GM20431 (cell line): ENCODE measurements around the gene MYPOP.
"Not testable (repeated sequence)": the region's sequence is repeated elsewhere in the genome, so short reads cannot be mapped to it uniquely, and the experiment has no call there.

Experiments used
- in situ Hi-C: fragments of 300-500 bp; cut with MseI, MboI; formaldehyde crosslinking; loops from one replicate; pipeline ENCODE4 v1.15.0; 2020; ENCODE audit warnings: low sequenced_read_pairs; ENCODE audit not compliant: unreplicated experiment

Gene MYPOP

DNA sequence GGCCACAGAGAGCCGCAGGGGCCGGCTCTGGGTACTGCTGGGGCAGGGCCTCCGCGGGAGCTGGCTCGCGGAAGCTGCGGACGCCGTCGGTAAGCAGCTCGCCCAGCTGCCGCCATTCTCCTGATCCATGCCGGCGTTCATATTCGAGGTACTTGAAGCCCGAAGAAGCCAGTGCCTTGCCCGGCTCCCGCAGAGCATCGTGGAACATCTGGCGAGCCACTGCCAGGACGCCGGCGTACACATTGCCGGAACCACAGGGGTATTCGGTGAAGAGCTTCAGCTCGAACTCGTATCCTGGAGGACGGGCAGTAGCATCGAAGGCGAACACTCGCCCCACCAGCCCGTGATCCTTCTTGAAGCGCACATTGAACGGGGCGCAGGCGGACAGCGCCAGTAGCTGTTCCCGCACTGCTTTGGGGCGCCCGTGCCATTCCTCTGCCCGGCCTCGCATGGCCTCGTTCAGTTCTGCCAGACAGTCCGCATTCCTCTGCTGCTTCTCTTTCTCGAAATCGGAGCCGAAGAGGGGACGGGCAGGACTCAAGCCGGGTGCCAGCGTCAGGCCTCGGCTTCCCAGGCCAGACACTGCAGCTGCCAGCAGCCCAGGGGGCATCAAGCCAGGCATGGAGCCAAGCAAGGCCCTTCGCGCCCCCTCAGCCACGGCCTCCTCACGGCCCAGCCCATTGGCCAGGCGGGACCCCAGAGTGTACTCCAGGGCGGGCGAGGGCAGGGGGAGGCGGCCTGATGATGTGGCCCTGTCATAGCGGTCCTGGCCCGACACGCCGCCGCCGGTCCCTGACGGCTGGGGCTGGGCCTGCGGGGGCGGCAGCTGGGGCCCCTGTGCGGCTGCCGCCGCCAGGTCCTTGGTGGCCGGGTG lies 17.5 kb downstream of the MYPOP start:
- in situ Hi-C loops: no loop called here

GRCh38 chr19:45883881-45884681 lies 18.3 kb downstream of the MYPOP start:
- in situ Hi-C loops: no loop called here

DNA sequence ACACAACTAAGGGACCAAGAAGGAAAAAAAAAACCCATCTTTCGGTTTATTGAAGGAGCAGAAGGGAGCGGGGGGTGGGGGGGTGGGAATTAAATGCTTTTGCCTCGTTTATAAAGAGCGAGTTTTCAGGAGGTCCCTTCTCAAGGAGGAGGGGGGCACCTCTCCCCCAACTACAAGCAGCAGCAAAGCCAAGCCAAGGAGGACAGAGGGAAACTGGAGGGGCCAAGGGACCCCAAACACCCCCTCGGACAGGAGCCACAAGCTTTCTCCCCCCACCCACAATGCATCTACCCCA lies 18.9 kb downstream of the MYPOP start:
- in situ Hi-C loops: no loop called here

- in situ Hi-C loops: no loop called here
These were observed 19.5 kb downstream of the MYPOP start for GRCh38 chr19:45882652-45883585.

DNA sequence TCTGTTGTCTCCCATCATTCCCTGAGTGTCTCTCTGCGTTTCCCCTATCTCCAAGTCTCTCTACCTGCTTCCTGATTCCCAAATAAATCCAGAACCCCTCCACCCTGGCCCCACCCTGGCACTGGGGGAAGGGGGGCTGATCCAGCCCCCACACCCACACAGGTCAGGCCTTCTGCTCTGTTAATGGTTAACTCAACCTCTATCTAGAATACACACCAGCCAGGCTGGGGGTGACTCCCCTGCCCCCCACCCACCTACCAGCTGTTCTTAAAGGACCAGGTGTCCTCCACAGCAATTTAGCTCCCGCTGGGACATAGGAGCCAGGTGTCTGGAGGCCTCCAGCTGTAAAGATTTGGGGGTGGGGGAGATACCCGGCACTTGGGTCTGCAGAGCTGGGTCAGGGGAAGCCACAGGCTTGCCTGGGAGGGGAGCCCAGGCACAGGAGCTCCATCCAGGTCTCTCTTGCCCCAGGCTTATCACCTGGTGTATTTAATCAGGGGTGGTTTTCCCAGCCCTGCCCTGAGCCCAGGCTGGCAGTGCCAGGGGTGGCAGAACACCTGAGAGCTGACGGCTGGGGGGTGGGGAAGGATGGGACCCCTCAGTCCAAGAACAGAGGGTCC lies 20.4 kb downstream of the MYPOP start:
- in situ Hi-C loops: no loop called here

DNA sequence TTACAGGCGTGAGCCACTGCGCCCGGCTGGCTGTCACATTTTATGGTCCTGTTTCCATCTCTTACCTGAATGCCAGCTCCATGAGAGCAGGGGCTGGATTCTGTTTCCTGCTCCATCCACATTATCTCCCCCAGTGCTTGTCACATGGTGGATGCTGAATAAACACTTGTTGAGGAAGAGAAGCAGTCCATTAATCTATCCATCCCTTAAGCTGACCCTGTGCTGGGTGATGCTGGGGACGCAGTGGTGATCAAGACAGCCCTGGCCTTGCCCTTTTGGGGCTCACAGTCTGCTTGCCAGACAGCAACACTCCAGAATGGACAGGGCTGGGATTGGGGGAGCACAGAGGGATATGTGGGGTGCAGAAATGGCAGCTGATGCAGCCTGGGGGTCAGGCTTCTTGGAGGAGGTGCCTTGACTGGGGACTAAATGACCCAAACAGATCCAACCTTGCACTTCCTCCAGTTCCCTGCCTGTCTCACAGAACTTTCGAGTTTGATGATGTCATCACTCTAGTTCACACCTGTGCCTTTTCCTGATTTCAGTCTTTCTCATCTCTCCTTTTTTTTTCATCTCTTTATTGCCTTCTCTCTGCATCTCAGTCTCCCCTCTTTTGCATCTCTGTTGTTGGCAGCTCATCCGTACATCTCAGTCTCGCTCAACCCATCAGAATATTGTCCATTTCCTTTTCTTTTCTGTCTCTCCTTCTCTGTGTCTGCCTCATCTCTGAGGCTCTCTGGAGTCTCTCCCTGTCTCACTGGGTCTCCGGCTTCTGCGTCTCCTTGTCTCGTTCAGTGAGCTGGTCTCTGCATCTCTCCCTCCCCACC lies 21.1 kb downstream of the MYPOP start:
- in situ Hi-C loops: no loop called here

DNA sequence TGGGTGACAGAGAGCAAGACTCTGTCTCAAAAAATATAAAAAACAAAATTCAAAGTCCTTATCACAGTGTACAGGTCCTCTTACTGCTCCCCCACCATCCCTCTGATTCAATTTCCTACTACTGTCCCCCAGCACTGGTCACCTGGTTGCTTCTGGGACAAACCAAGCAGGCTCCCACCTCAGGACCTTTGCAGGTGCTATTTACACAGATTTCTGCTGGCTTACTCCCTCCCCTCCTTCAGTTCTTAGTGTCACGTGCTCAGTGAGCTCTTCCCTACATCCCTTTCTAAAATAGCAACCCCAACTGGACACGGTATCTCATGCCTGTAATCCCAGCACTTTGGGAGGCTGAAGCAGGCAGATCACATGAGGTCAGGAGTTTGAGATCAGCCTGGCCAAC lies 22.4 kb downstream of the MYPOP start:
- in situ Hi-C loops: no loop called here

DNA sequence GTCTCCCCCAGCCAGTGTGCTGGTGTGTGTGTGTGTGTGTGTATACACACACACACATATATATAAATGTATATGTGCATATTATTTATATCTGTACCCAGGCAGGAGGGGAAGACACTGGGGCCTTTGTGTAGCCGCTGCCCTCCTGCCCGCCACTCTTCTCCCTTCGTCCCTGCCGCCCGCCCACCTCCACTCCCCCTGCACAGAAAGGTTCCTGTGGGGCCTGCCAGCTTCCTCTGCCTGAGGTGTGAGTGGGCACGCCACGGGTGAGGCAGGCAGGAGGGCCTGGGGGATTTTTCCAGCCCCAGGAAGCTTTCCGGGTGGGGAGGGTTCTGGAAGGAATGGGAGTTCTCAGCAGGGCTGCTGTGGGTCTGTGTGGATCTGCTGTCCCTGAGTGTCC lies 23.4 kb downstream of the MYPOP start:
- in situ Hi-C loops: no loop called here

DNA sequence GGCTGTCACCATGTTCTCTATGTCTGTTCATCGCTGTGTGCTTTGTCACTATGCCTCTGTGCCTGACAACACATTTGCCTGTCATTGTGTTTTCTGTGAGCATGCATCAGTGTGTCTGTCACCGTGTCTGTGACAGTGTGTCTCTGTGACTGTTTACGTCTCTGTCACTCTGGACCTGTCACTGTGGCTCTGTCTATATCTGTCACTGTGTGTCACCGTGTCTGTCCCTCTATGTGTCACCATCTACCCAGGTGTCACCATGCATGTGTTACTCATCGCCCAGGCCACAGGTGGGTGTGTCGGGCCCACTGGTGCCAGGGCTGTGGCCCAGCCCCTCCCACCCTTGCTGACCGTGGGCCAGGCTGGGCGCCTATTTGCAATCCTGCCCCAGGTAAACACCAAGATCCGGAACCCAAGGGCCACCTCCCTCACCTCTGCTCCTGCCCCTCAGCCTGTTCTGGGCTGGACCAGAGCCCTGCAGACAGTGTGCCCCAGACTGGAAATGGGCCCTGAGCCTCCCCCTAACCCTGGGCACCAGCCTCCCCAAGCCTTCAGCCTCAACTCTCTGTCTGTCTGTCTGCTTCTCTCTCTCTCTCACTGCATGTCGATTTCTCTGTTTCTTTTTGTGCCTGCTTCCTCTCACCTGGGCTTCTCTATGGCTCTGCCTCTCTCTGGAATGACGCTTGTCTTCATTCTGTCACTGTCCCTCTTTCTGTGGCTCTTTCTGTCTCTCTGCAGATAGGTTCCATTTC lies 24.2 kb downstream of the MYPOP start:
- in situ Hi-C loops: no loop called here

GRCh38 chr19:45876411-45877197 lies 25.8 kb downstream of the MYPOP start:
- in situ Hi-C loops: no loop called here

DNA sequence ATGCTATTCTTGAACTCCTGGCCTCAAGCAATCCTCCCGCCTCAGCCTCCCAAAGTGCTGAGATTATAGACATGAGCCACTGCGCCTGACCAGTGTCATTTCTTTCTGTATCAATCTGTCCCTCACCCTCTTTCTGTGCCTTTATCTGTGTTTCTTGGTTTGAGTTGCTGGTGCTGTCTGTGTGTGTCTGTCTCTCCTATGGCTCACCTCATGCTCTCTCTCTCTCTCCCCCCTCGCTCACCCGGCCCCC lies 26.3 kb downstream of the MYPOP start:
- in situ Hi-C loops: no loop called here

DNA sequence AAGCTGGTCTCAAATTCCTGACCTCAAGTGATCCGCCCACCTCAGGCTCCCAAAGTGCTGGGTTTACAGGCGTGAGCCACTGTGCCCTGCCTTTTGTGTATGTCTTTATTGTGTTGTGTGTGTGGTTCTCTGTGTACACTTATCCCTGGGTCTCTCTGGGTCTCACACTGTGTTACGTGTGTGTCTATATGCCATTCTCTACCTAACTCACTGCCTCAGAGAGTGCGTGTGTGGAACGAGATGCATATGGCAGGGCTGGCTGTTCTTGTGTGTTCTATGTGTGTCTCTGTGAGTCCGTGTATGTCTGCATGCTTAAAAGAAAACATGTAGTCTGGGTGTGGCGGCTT lies 27.8 kb downstream of the MYPOP start:
- in situ Hi-C loops: no loop called here

GRCh38 chr19:45873219-45873772 lies 29.1 kb downstream of the MYPOP start:
- in situ Hi-C loops: no loop called here

DNA sequence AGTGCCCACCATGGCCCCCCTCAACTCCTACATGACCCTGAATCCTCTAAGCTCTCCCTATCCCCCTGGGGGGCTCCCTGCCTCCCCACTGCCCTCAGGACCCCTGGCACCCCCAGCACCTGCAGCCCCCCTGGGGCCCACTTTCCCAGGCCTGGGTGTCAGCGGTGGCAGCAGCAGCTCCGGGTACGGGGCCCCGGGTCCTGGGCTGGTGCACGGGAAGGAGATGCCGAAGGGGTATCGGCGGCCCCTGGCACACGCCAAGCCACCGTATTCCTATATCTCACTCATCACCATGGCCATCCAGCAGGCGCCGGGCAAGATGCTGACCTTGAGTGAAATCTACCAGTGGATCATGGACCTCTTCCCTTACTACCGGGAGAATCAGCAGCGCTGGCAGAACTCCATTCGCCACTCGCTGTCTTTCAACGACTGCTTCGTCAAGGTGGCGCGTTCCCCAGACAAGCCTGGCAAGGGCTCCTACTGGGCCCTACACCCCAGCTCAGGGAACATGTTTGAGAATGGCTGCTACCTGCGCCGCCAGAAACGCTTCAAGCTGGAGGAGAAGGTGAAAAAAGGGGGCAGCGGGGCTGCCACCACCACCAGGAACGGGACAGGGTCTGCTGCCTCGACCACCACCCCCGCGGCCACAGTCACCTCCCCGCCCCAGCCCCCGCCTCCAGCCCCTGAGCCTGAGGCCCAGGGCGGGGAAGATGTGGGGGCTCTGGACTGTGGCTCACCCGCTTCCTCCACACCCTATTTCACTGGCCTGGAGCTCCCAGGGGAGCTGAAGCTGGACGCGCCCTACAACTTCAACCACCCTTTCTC lies 30.1 kb downstream of the MYPOP start:
- in situ Hi-C loops: no loop called here

- in situ Hi-C loops: no loop called here
These were observed 31.6 kb downstream of the MYPOP start for GRCh38 chr19:45870798-45871197.

DNA sequence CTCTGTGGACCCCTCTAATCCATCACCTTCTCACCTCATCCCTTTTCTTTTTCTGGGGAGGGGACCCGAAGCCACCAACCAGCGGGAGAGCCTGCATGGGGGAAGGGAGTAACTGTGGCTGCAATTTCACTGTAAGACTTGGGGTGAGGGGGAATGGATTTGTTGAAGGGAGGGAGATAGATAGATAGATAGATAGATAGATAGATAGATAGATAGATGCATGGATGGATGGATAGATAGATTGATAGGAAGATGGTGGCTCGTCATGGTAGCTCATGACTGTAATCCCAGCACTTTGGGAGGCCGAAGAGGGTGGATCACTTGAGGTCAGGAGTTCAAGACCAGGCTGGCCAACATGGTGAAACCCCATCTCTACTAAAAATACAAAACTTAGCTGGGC lies 35.2 kb downstream of the MYPOP start:
- in situ Hi-C loops: not testable (repeated sequence)
